GM21576 (cell line): ENCODE measurements around the gene TBX20.

Experiments used
- ATAC-seq: cut with Tn5 transposase; IDR thresholded peaks from one replicate; pipeline ENCODE4 v1.9.1; 2021; ENCODE audit warnings: mild to moderate bottlenecking, moderate library complexity; ENCODE audit not compliant: unreplicated experiment

The TBX20 gene

GRCh38 chr7:35253710-35254495, at the start of gene TBX20:
Gene TBX20, minus strand, starts transcription at chr7:35254100. Its CDS starts 480 bp downstream, at chr7:35253620.
- no peak for ATAC-seq

GRCh38 chr7:35289376-35289775, 35.5 kb upstream of the TBX20 start:
- ATAC-seq, result no peak

GRCh38 chr7:35286986-35287385, 33.1 kb upstream of the TBX20 start:
- ATAC-seq, result no peak

GRCh38 chr7:35286422-35286821, 32.5 kb upstream of the TBX20 start:
- ATAC-seq, result no peak

DNA sequence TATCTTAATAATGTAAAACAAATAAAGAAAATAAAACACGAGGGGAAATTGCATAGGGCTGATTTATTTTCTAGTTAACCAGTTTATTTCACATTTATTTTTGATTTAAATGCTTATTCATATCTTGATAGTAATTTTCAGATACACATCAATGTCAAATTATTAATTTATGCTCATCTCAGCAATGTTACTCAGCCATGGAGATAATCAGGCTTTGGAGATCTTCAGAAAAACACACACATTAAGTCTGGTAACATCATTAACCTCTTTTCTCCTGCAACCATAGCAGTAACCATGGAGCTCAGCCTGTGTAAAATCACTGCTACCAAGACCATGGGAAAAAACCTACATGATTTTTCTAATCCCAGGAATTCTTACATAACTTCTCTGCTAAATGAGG, 31.9 kb upstream of the TBX20 start:
- ATAC-seq, result no peak

DNA sequence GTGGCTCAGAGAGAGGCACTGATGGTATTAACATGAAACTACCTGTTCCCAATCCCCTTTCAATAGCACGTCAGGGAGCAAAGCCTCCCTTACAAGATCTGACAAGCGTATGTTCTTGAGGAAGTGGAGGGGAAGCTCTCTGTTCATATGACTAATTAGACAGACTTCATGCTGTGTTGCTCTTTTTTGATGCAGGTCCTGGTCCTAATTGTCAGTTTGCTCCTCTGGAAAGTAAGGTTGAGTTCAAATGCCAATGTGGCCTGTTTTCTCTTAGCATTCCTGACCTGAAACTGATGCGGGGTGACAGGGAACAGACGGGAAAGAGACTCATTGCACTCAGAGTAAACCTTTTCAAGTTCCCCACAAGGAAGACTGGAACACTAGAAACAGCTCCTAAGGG, 27.0 kb upstream of the TBX20 start:
- no peak for ATAC-seq

GRCh38 chr7:35277359-35277758, 23.5 kb upstream of the TBX20 start:
- ATAC-seq, result no peak

DNA sequence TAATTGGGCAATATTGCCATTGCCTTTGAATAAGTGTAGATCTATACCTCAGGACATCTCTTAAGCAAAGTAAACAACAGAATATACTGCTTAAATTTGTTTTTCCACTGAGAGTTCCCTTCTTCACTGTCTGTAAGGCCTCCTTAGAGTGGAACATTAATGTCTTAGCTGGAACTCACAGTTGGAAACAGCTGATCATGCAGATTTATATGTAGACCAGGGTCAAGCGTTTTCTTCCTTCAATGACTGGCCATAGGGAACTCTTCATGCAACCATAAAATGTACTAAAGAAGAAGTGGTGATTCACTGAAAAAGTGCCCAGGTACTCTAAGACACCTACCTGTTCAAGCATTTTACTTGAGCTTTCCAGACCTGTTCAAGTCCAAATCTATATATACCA, 18.3 kb upstream of the TBX20 start:
- no peak for ATAC-seq

GRCh38 chr7:35268953-35269352, 15.1 kb upstream of the TBX20 start:
- ATAC-seq, result no peak

GRCh38 chr7:35267411-35267810, 13.5 kb upstream of the TBX20 start:
- no peak for ATAC-seq

DNA sequence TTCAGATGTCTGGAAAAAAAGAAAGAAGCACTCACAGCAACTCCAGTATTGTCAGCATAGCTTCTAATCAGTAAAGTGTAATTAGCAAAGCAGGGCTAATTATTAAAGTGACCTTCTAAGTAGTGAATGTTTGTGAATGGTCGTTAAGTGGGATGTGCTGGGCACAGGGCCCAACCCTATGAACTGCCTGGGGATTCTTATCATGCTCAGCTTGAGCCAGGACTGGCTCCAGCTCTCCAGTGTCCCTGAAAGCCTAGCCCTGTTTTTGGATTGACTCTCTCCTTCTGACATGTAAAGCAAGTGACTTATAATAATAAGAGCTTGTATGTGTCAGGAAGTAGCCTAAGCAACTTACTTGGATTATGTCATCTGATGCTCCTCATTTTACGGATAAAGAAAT, 9.5 kb upstream of the TBX20 start:
- ATAC-seq, result no peak

- ATAC-seq, result no peak
These were observed 7.8 kb upstream of the TBX20 start for GRCh38 chr7:35261476-35262285.

DNA sequence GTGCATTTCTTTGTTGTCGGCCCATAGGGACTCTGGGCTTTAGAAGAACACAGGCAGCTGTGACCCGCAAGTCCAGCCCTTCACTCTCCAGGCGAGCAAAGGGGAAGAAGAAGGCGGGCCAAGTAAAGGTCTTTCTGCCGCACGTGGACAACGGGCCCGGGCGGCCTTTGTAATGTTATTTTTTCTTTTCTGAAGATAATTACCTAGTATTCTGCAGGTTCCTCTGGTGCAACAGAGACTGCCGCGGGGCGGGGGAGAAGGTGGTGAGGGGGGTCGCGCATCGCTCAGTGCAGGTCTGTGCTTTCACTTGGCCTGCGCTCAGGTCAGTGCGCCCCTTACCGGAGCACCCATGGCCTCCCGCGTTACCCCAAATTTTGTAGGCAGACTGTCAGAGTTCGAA, 7.1 kb upstream of the TBX20 start:
- ATAC-seq, result no peak

DNA sequence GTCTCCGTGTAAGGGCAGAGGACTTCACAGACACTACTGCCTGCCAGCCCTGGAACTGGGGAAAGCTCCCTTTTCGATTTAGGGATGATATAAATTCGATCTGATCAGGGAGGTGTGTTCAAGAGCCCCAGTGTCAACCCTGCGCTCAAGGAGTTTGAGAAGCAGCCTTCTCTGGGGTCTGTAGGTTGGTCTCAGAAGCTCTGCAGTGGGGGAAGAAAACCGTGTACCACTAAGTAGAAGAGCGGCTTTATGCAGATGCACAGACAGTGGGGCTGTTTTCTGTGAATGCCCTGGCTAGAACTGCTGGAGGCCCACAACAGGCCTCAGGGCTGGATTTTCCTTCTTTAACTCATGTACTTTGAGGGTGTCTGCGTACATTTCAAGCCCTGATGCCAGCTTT, 6.3 kb upstream of the TBX20 start:
- no peak for ATAC-seq

- ATAC-seq, result no peak
These were observed 5.6 kb upstream of the TBX20 start for GRCh38 chr7:35259523-35259908.

GRCh38 chr7:35258868-35259522, 5.1 kb upstream of the TBX20 start:
- ATAC-seq, result no peak

DNA sequence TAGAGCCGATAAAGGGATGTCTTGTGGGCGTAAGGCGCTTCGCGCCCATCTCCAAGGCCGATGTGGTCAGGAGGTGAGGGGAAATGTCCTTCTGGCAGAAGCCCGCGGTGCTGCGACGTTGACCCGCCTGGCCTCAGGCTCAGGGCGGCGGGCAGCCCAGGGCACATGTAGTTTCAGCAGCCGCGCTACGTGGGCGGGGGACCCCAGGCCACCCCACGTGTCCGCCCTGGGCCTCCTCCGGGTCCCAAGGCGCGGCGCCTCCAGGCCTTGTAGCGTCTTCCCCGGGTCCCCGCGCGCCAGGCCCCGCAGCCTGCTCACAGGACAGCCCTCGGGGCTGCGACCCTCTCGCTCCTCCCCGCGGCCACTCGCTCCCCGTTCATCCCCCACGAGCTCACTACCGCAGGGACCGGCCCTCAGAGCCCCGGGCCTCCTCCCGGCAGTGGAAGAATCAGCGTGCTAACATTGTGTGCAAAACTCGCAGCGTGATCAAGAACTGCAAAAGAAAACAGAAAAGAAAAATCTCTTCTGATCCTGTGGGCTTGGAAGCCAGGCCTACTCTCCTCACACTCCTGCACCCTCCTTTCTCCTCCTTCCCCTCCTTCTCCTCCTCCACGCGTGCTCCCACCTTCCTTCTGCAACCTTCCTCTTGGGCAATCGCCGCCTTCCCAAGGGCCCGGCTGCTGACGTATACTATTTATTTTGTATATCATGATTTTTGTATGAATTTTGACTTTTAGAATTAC, 4.4 kb upstream of the TBX20 start:
- no peak for ATAC-seq

DNA sequence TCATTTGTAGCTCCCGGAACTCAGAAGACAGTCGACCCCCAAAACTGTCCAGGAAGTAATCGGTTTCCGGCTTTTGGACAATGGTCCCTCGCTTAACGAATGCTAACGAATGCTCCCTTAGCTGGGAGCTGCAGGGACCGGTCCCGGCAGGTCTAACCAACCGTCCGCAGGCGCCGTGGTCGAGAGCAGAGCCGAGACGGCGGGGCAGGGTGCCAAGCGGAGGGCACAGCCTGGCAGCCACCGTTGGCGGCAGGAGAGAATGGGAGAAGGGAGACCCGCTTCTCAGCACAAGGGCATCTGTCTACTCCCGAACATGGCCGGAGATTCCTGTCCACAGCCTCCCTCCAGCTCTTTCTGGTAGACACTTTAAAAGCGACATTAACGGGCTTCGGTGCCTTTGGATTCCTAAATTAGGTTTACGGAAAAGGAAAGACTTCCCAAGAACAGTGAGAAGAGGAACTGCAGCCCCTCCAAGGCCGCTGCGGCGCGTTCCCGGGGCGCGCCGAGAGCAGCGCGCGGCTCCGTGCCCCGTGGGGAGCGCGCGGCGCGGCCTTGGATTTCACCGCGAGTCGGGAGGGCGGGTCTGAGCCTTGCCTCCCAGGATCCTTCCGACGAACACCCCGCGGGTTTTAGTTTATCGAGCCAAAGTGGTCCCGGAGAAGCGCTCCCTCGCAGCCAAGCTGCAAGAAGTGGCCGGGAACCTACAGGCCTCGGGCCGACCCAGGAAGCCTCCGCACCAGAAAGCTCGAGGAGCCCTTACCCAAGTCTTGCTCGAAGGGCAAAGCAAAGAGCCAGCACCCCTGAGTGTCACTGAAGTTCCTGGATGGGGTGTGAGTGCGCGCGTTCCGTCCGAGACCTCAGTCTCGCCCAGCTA, 3.6 kb upstream of the TBX20 start:
- ATAC-seq, result no peak

- ATAC-seq, result no peak
These were observed 2.6 kb upstream of the TBX20 start for GRCh38 chr7:35256256-35257175.
